PC-3 (cell line): ENCODE data around the gene TM9SF4.

Source experiments
- CTCF ChIP-seq: fragments of 300-600 bp; sonication (generic); conservative IDR thresholded peaks from 2 replicates; pipeline ENCODE4 v1.5.1; 2017; ENCODE audit warnings: antibody characterized with exemption, low read depth, mild to moderate bottlenecking, low read length
- EZH2 ChIP-seq: fragments of 300-600 bp; sonication (generic); IDR thresholded peaks from one replicate; pipeline ENCODE4 v1.6.1; 2017; ENCODE audit warnings: antibody characterized with exemption, mild to moderate bottlenecking, low read length; ENCODE audit not compliant: unreplicated experiment
- EZH2phosphoT487 ChIP-seq: fragments of 300-600 bp; sonication (generic); IDR thresholded peaks from 2 replicates; pipeline ENCODE4 v1.6.1; 2018; ENCODE audit warnings: mild to moderate bottlenecking, antibody characterized with exemption, low read length, borderline replicate concordance

GRCh38 chr20:32150291-32150848 is 40.9 kb downstream of the TM9SF4 start:
- TF ChIP-seq CTCF (no peak), EZH2 (no peak), EZH2phosphoT487 (no peak)
